Measurements from ENCODE around the gene CDK15.

DNA sequence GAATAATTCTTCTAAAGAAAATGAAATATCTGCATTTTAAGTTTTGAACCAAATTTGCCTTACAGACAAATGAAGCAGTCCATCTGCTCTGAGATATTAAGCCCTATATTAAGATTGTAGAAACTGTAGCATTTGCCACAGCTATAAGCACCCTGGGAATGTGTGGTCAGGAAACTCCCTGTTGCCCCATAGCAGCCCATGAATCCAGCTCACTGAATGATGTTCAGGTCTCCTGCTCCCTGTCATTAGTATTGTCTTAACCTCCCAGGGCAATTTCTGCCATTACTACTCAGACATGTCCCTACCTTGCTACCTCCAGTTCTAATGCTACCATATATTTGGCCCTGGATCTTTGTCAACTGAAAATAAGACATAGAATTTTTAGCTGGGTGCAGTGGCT, 41.1 kb downstream of the CDK15 start:
- TF ChIP-seq, protein P1, sequence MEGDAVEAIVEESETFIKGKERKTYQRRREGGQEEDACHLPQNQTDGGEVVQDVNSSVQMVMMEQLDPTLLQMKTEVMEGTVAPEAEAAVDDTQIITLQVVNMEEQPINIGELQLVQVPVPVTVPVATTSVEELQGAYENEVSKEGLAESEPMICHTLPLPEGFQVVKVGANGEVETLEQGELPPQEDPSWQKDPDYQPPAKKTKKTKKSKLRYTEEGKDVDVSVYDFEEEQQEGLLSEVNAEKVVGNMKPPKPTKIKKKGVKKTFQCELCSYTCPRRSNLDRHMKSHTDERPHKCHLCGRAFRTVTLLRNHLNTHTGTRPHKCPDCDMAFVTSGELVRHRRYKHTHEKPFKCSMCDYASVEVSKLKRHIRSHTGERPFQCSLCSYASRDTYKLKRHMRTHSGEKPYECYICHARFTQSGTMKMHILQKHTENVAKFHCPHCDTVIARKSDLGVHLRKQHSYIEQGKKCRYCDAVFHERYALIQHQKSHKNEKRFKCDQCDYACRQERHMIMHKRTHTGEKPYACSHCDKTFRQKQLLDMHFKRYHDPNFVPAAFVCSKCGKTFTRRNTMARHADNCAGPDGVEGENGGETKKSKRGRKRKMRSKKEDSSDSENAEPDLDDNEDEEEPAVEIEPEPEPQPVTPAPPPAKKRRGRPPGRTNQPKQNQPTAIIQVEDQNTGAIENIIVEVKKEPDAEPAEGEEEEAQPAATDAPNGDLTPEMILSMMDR (tag by site-specific recombination; IDR thresholded peaks at IDR 0.05), result no peak
- TF ChIP-seq ZNF214 (tag by site-specific recombination; IDR thresholded peaks at IDR 0.05; ENCODE audit: borderline replicate concordance) (no peak), MZF1 (tag by site-specific recombination; IDR thresholded peaks at IDR 0.05; ENCODE audit: borderline replicate concordance) (no peak), ZNF114 (tag by site-specific recombination; IDR thresholded peaks at IDR 0.05) (no peak), GLI4 (tag by site-specific recombination; IDR thresholded peaks at IDR 0.05) (no peak), ZNF274 (IDR thresholded peaks at IDR 0.05; ENCODE audit: low read length) (no peak), ZNF274 (tag by site-specific recombination; IDR thresholded peaks at IDR 0.05; ENCODE audit: borderline replicate concordance) (no peak)
- TF ChIP-seq, protein P2, sequence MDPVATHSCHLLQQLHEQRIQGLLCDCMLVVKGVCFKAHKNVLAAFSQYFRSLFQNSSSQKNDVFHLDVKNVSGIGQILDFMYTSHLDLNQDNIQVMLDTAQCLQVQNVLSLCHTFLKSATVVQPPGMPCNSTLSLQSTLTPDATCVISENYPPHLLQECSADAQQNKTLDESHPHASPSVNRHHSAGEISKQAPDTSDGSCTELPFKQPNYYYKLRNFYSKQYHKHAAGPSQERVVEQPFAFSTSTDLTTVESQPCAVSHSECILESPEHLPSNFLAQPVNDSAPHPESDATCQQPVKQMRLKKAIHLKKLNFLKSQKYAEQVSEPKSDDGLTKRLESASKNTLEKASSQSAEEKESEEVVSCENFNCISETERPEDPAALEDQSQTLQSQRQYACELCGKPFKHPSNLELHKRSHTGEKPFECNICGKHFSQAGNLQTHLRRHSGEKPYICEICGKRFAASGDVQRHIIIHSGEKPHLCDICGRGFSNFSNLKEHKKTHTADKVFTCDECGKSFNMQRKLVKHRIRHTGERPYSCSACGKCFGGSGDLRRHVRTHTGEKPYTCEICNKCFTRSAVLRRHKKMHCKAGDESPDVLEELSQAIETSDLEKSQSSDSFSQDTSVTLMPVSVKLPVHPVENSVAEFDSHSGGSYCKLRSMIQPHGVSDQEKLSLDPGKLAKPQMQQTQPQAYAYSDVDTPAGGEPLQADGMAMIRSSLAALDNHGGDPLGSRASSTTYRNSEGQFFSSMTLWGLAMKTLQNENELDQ (tag by site-specific recombination; IDR thresholded peaks at IDR 0.05; ENCODE audit: low read depth), result no peak

Measured in HEK293 (cell line).